HG02885 (cell line): ENCODE data around the gene USP2.

Experiments
- ATAC-seq: cut with Tn5 transposase; IDR thresholded peaks from one replicate; pipeline ENCODE4 v1.9.1; 2021; ENCODE audit warnings: mild to moderate bottlenecking; ENCODE audit not compliant: unreplicated experiment, poor library complexity

Gene USP2

GRCh38 chr11:119377961-119378667, 3.4 kb downstream of the USP2 start:
- ATAC-seq = no peak

GRCh38 chr11:119377112-119377901, 4.2 kb downstream of the USP2 start:
- ATAC-seq = no peak

- no peak for ATAC-seq
Observed at GRCh38 chr11:119376197-119376847, 5.2 kb downstream of the USP2 start.

- no peak for ATAC-seq
Observed at GRCh38 chr11:119375337-119376196, 5.9 kb downstream of the USP2 start.

- no peak for ATAC-seq
Observed at GRCh38 chr11:119374632-119375336, 6.7 kb downstream of the USP2 start.

- ATAC-seq = no peak
Observed at GRCh38 chr11:119373921-119374631, 7.4 kb downstream of the USP2 start.

- ATAC-seq = no peak
Observed at GRCh38 chr11:119373059-119373920, 8.2 kb downstream of the USP2 start.

GRCh38 chr11:119372260-119373058, 9.0 kb downstream of the USP2 start:
- ATAC-seq = no peak

GRCh38 chr11:119371778-119372182, 9.7 kb downstream of the USP2 start:
- no peak for ATAC-seq

- ATAC-seq = no peak
Observed at GRCh38 chr11:119371067-119371601, 10.4 kb downstream of the USP2 start.

- no peak for ATAC-seq
Observed at GRCh38 chr11:119370486-119371046, 10.9 kb downstream of the USP2 start.

- ATAC-seq = no peak
Observed at GRCh38 chr11:119369132-119369925, 12.2 kb downstream of the USP2 start.

- no peak for ATAC-seq
Observed at GRCh38 chr11:119368121-119369034, 13.1 kb downstream of the USP2 start.

GRCh38 chr11:119367661-119368120, 13.8 kb downstream of the USP2 start:
- ATAC-seq = no peak
